K562 treated with DMSO at 1 percent for 48 hours (cell line): ENCODE data around the gene SART3. TPM values are rescaled to one million over a fixed set of nuclear protein-coding genes. Genes with fewer than 3 reads are reported as not detected.

Experiments used
- total RNA-seq: library from RNA; unstranded; fragments of 300-600 nt; gene quantifications from 2 replicates; pipeline ENCODE4 v1.2.3, GENCODE V29; 2022; ENCODE audit warnings: low replicate concordance; ENCODE audit errors: extremely low read depth

Gene SART3
- not detected in 2 replicates for total RNA-seq

GRCh38 chr12:108560752-108561719 is at the start of gene SART3:
Gene SART3, minus strand, starts transcription at chr12:108561173. Its CDS starts 19 bp downstream, at chr12:108561154.

GRCh38 chr12:108597559-108598471 is 36.8 kb upstream of the SART3 start, which contains the start of gene TMEM119:
Gene TMEM119, minus strand, starts transcription at chr12:108598084. Its CDS starts 5,701 bp downstream, at chr12:108592383.

GRCh38 chr12:108562348-108563135 is 1.6 kb upstream of the SART3 start, which contains the start of gene ISCU:
Gene ISCU, plus strand, starts transcription at chr12:108562596. Its CDS starts 27 bp downstream, at chr12:108562623.

GRCh38 chr12:108514973-108515814 is 45.8 kb downstream of the SART3 start, which contains the start of gene FICD:
Gene FICD, plus strand, starts transcription at chr12:108515277. Its CDS starts 1,696 bp downstream, at chr12:108516973.

Other genes with a start within 250 kb of the SART3 start
- gene CMKLR1, start 221.9 kb downstream of the SART3 start, total RNA-seq, result not detected in 2 replicates
- gene FICD, start 45.9 kb downstream of the SART3 start, total RNA-seq, result not detected in 2 replicates
- gene ISCU, start 1.4 kb upstream of the SART3 start, total RNA-seq, result not detected in 2 replicates
- not detected in 2 replicates for gene TMEM119, start 36.9 kb upstream of the SART3 start, total RNA-seq
- gene SELPLG, start 72.7 kb upstream of the SART3 start, total RNA-seq, result not detected in 2 replicates
- not detected in 2 replicates for gene CORO1C, start 170.3 kb upstream of the SART3 start, total RNA-seq